Activated CD8-positive, alpha-beta memory T cell treated with anti-CD3 and anti-CD28 coated beads for 1 hour (primary cell): ENCODE data around the gene PLB1.

ENCODE experiments used
- DNase-seq, 2 donors: peaks; one replicate each; pipeline ENCODE4 v3.0.0-alpha.2; 2020; ENCODE audit warnings: low read depth in 1 of 2; ENCODE audit errors: extremely low read depth in 1 of 2

Gene PLB1

GRCh38 chr2:28624793-28625701, 129.2 kb downstream of the PLB1 start:
- peak in 1 of 2 donors; percentile 15 for DNase-seq

- no peak for DNase-seq
These were observed 130.5 kb downstream of the PLB1 start for GRCh38 chr2:28626376-28626775.

- no peak for DNase-seq
These were observed 131.1 kb downstream of the PLB1 start for GRCh38 chr2:28626891-28627421.

GRCh38 chr2:28627722-28628480, 132.0 kb downstream of the PLB1 start:
- no peak for DNase-seq

- DNase-seq = no peak
These were observed 132.6 kb downstream of the PLB1 start for GRCh38 chr2:28628506-28628905.

- DNase-seq = no peak
These were observed 133.1 kb downstream of the PLB1 start for GRCh38 chr2:28628987-28629386.

- DNase-seq = no peak
These were observed 134.1 kb downstream of the PLB1 start for GRCh38 chr2:28629910-28630309.

GRCh38 chr2:28630341-28630740, 134.5 kb downstream of the PLB1 start:
- DNase-seq = no peak

GRCh38 chr2:28631514-28632206, 135.8 kb downstream of the PLB1 start:
- DNase-seq = no peak

- DNase-seq = no peak
These were observed 136.9 kb downstream of the PLB1 start for GRCh38 chr2:28632791-28633190.

GRCh38 chr2:28633204-28633603, 137.3 kb downstream of the PLB1 start:
- no peak for DNase-seq

- no peak for DNase-seq
These were observed 137.9 kb downstream of the PLB1 start for GRCh38 chr2:28633746-28634145.

- no peak for DNase-seq
These were observed 139.3 kb downstream of the PLB1 start for GRCh38 chr2:28635191-28635611.

GRCh38 chr2:28636491-28636890, 140.6 kb downstream of the PLB1 start:
- no peak for DNase-seq

GRCh38 chr2:28637066-28638047, 141.5 kb downstream of the PLB1 start:
- DNase-seq = no peak

GRCh38 chr2:28638102-28638501, 142.2 kb downstream of the PLB1 start:
- no peak for DNase-seq

- DNase-seq = no peak
These were observed 143.3 kb downstream of the PLB1 start for GRCh38 chr2:28639092-28639691.

- DNase-seq = no peak
These were observed 144.0 kb downstream of the PLB1 start for GRCh38 chr2:28639836-28640235.

- no peak for DNase-seq
These were observed 144.5 kb downstream of the PLB1 start for GRCh38 chr2:28640260-28640907.
